Coronary artery (tissue), 2 donors: ENCODE data around the gene FAM181A.

Source experiments
- DNase-seq: peaks from one replicate; pipeline ENCODE4 v3.0.0-alpha.2; 2017; ENCODE audit warnings: low spot score
- H3K27ac ChIP-seq, 2 donors: fragments of 200-600 bp; sonication (generic); one replicate each; pipeline ENCODE4 v1.5.1; 2016 to 2019
- H3K4me3 ChIP-seq: fragments of 200-600 bp; sonication (generic); 2 replicates; pipeline ENCODE4 v1.5.1; 2016; ENCODE audit warnings: mild to moderate bottlenecking, moderate library complexity
- TF ChIP-seq, protein P1 (sequence below): fragments of 200-600 bp; sonication (generic); IDR thresholded peaks from one replicate; pipeline ENCODE4 v1.5.1; 2019; ENCODE audit warnings: antibody characterized with exemption

The FAM181A gene

DNA sequence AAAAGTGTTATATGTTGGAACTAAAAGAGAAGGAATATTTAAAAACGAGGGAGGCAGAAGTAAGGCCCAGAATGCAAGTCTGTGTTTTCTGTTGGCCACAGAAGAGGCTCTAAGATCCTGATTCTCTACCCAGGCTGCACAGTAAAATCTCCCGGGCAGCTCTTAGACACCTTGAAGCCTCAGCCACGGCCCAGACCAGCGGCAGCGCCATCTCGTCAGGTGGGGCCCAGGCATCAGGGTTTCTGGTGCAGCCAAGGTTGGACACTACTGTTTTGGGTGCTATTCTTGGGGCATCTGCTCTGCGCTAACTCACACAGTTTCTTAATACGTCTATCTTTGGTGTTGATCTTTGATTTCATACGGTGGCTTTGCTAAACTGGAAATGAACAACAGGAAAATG, 16.8 kb downstream of the FAM181A start:
- TF ChIP-seq, protein P1, sequence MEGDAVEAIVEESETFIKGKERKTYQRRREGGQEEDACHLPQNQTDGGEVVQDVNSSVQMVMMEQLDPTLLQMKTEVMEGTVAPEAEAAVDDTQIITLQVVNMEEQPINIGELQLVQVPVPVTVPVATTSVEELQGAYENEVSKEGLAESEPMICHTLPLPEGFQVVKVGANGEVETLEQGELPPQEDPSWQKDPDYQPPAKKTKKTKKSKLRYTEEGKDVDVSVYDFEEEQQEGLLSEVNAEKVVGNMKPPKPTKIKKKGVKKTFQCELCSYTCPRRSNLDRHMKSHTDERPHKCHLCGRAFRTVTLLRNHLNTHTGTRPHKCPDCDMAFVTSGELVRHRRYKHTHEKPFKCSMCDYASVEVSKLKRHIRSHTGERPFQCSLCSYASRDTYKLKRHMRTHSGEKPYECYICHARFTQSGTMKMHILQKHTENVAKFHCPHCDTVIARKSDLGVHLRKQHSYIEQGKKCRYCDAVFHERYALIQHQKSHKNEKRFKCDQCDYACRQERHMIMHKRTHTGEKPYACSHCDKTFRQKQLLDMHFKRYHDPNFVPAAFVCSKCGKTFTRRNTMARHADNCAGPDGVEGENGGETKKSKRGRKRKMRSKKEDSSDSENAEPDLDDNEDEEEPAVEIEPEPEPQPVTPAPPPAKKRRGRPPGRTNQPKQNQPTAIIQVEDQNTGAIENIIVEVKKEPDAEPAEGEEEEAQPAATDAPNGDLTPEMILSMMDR, result no peak
- Histone ChIP-seq H3K4me3 (no peak overlapping the region), H3K27ac (no peak overlapping the region)
- DNase-seq, result no peak

DNA sequence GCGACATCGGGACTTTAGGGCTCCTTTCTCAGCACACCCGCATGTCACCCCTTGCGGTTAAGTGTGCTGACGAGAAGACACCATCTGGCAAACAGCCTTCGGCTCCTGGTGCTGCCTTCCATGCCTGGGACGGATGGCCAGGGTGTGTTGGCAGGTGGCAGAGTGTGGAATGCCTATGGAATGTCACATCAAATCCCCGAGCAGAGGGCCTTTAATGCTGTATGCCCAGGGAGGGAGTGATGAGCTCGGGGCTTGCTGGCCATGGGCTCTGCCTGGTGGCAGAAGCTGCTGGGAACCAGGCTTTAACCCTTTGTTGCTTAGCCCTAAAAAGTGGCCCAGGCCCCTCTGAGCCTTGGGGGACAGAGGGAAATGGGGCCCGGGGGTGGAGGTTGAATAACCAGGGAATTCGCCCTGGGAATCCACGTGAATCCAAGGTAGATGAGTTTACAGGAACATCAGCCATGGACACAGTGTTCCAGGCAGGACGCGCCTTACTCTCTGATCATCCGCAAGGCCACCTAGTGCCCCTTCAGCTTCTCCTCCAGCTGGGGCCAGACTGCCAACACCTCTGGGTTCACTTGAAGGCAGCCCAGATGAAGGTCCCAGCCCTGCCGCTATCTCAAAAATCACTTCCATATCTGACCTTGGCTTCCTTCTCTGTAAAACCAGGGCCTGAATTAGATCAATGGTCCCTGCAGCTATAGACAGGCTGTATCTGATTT, 17.4 kb downstream of the FAM181A start:
- no peak overlapping the region for H3K27ac ChIP-seq
- H3K4me3 ChIP-seq, result no peak overlapping the region
- TF ChIP-seq, protein P1, result no peak
- DNase-seq, result no peak

DNA sequence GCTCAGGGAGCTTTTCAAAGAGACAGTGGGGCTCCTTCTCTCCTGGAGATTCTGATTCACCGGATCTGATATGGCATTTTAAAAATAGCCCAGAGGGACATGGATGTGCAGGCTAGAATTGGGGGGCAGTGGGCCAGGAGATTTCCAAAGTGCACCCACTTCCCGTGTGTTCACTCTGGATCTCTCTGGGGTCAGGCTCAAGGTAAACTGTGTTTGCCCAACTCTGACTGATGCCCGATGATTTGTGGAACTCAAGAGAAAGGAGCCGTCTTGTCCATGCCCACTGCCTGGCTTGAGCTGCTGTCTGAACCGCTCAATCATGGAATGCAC, 17.9 kb downstream of the FAM181A start:
- DNase-seq, result no peak
- no peak overlapping the region for H3K27ac ChIP-seq
- TF ChIP-seq, protein P1, result no peak
- H3K4me3 ChIP-seq, result no peak overlapping the region

DNA sequence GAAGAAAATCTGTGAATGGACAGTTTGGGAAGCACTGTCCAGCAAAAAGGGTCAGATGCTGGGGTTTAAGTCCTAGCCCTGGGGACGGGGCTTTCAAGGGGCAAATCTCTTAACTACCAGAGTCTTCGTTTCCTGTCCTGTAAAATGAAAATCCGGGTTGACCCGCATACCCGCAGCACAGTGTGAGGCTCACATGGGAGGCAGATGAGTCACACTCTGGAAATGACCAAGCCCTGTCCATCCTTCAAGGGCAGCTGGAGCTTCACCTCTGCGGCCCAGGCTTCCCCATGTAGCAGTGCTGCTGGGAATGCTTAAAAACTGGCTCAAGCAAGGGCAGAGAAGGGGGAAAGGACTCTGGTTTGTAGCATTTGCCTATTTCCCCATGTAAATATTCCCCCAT, 19.0 kb downstream of the FAM181A start:
- Histone ChIP-seq H3K27ac (no peak overlapping the region), H3K4me3 (no peak overlapping the region)
- no peak for DNase-seq
- TF ChIP-seq, protein P1, result no peak

DNA sequence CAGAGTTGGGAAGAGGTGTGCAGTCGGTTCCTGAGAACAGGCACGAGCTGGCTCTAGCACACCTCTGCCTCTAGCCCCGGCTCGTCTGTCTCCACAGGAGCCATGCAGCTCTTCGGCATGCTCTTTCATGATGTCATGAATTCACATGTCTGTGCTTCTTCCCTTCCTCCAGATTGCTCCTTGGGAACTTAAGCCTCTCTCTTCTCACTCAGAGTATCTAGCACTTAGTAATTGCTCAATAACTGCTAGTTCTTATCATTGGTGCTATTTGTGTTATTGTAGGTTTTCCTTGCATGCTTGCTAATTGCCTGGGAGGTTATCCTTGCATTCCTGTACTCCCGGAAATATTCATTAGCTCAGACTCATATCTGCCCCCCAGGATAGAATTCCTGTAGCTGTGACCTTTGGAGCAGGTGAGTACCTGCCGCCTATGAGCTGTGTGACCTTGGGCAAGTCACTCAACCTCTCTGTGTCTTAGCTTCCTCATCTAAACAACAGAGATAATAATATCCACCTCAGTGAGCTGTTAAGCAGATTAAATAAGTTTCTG, 19.5 kb downstream of the FAM181A start:
- TF ChIP-seq, protein P1, result no peak
- DNase-seq, result no peak
- Histone ChIP-seq H3K4me3 (no peak overlapping the region), H3K27ac (no peak overlapping the region)

DNA sequence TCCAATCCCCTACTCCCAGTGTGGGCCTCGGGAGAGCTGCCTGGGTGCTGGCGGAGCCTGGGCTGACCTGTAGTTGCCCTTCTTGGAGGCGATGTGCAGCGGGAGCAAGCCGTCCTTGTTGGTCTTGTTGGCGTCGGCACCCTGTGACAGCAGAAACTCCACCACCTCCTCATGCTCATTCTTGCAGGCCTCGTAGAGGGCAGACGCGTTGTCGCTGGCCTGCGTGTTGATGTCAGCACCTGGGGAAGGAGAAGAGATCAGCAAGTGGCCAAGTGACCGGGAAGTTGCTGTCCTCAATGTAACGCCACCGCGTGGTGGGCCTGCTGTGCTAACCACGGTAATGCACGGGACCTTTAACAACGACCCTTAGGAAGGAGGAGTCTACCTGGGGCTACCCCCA, 20.1 kb downstream of the FAM181A start:
- DNase-seq, result no peak
- no peak overlapping the region for H3K4me3 ChIP-seq
- H3K27ac ChIP-seq, result no peak overlapping the region

More for the DNA sequence above, 20.1 kb downstream of the FAM181A start:
- TF ChIP-seq, protein P1, result no peak
